DOHH2 (cell line): ENCODE data around the gene SLC37A1.

ENCODE experiments used
- H3F3A ChIP-seq: fragments of 200-600 bp; sonication (generic), shearing (Covaris generic); 2 replicates; pipeline ENCODE4 v1.6.0; 2016; ENCODE audit warnings: antibody characterized with exemption, mild to moderate bottlenecking; ENCODE audit not compliant: control insufficient read depth, insufficient read depth
- H3K27ac ChIP-seq: fragments of 200-600 bp; sonication (generic); 2 replicates; pipeline ENCODE4 v1.5.1; 2014; ENCODE audit warnings: low read depth, mild to moderate bottlenecking, low read length, moderate library complexity
- H3K27me3 ChIP-seq: fragments of 200-600 bp; sonication (generic); 2 replicates; pipeline ENCODE4 v1.6.1; 2014; ENCODE audit warnings: mild to moderate bottlenecking, low read length, mixed read lengths; ENCODE audit not compliant: control insufficient read depth
- H3K36me3 ChIP-seq: fragments of 200-600 bp; sonication (generic); 2 replicates; pipeline ENCODE4 v1.6.1; 2014; ENCODE audit warnings: mild to moderate bottlenecking, low read length, moderate library complexity, mixed read lengths; ENCODE audit not compliant: control insufficient read depth
- H3K4me1 ChIP-seq: fragments of 200-600 bp; sonication (generic); 2 replicates; pipeline ENCODE4 v1.6.1; 2014; ENCODE audit warnings: mild to moderate bottlenecking, low read length, mixed read lengths; ENCODE audit not compliant: control insufficient read depth
- H3K4me2 ChIP-seq: fragments of 200-600 bp; sonication (generic); 2 replicates; pipeline ENCODE4 v1.6.0; 2014; ENCODE audit warnings: mild to moderate bottlenecking, low read length, moderate library complexity
- H3K4me3 ChIP-seq: fragments of 200-600 bp; sonication (generic); 2 replicates; pipeline ENCODE4 v1.5.1; 2014; ENCODE audit warnings: mild to moderate bottlenecking, low read length, mixed read lengths
- H3K79me2 ChIP-seq: fragments of 200-600 bp; sonication (generic); 2 replicates; pipeline ENCODE4 v1.6.1; 2014; ENCODE audit warnings: mild to moderate bottlenecking, low read length, mixed read lengths; ENCODE audit not compliant: control insufficient read depth
- H3K9me2 ChIP-seq: fragments of 200-600 bp; sonication (generic); replicated peaks from 2 replicates; pipeline ENCODE4 v1.6.1; 2014; ENCODE audit warnings: mild to moderate bottlenecking, low read length, mixed read lengths; ENCODE audit not compliant: control insufficient read depth
- H3K9me3 ChIP-seq: fragments of 200-600 bp; sonication (generic); 2 replicates; pipeline ENCODE4 v1.6.1; 2014; ENCODE audit warnings: antibody characterized with exemption, low read length, mixed read lengths; ENCODE audit not compliant: control insufficient read depth, insufficient read depth
- H4K20me1 ChIP-seq: fragments of 200-600 bp; sonication (generic); 2 replicates; pipeline ENCODE4 v1.6.0; 2014; ENCODE audit warnings: low read depth, mild to moderate bottlenecking, antibody characterized with exemption, low read length, moderate library complexity; ENCODE audit not compliant: control insufficient read depth, insufficient read depth
- EZH2phosphoT487 ChIP-seq: fragments of 200-600 bp; sonication (generic); IDR thresholded peaks from 2 replicates; pipeline ENCODE4 v1.6.1; 2017; ENCODE audit warnings: borderline replicate concordance, mild to moderate bottlenecking, antibody characterized with exemption, low read length, moderate library complexity, mixed read lengths
- TF ChIP-seq, protein P1 (sequence below): fragments of 200-600 bp; sonication (generic); IDR thresholded peaks from one replicate; pipeline ENCODE4 v1.5.1; 2014; ENCODE audit warnings: antibody characterized with exemption, mild to moderate bottlenecking, low read depth, low read length; ENCODE audit not compliant: poor library complexity, severe bottlenecking

Gene SLC37A1

DNA sequence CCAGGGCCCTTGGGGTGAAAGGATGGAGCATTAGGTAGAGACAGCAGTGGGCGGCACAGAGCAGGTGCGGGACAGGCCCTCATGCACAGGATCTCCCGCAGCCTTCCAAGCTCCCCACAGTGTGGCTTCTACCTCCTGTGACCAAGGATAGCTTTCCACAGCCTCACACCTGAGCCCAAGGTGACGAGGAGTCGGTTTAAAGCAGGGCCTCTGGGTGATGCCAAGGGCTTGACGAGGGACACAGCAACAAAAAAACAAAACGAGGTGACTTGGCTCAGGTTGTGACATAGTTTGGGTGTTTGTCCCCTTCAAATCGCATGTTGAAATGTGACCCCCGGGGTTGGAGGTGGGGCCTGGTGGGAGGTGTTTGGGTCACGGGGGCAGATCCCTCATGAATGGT, 32.9 kb upstream of the SLC37A1 start:
- peaks cover 9% of the 10 kb centered on the region for H3K27me3 ChIP-seq
- no peaks in the 10 kb centered on the region for H4K20me1 ChIP-seq
- H3K9me3 ChIP-seq, result no peaks in the 10 kb centered on the region
- no peak for TF ChIP-seq EZH2phosphoT487
- TF ChIP-seq, protein P1, sequence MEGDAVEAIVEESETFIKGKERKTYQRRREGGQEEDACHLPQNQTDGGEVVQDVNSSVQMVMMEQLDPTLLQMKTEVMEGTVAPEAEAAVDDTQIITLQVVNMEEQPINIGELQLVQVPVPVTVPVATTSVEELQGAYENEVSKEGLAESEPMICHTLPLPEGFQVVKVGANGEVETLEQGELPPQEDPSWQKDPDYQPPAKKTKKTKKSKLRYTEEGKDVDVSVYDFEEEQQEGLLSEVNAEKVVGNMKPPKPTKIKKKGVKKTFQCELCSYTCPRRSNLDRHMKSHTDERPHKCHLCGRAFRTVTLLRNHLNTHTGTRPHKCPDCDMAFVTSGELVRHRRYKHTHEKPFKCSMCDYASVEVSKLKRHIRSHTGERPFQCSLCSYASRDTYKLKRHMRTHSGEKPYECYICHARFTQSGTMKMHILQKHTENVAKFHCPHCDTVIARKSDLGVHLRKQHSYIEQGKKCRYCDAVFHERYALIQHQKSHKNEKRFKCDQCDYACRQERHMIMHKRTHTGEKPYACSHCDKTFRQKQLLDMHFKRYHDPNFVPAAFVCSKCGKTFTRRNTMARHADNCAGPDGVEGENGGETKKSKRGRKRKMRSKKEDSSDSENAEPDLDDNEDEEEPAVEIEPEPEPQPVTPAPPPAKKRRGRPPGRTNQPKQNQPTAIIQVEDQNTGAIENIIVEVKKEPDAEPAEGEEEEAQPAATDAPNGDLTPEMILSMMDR, result no peak
- H3K36me3 ChIP-seq, result no peaks in the 10 kb centered on the region
- no peak overlapping the region for H3K4me2 ChIP-seq
- H3K4me3 ChIP-seq, result no peak overlapping the region
- no peaks in the 10 kb centered on the region for H3K9me2 ChIP-seq
- no peaks in the 10 kb centered on the region for H3F3A ChIP-seq
- no peaks in the 10 kb centered on the region for H3K4me1 ChIP-seq
- no peaks in the 10 kb centered on the region for H3K79me2 ChIP-seq
- no peak overlapping the region for H3K27ac ChIP-seq

DNA sequence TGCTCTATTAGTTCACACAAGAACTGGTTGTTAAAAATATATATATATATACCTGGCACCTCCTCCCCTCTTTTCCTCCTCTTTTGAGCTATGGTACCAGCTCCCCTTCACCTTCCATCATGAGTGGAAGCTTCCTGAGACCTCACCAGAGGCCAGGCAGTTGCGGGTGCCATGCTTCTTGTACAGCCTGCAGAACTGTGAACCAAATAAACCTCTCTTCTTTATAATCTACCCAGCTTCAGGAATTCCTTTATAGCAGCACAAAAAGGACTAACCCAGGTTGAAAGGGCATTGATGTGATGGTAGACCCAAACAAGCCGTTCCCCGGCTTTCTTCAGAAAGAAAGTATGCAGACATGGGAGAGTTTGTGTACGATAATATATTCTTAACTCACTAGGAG, 32.5 kb upstream of the SLC37A1 start:
- Histone ChIP-seq H3K4me3 (no peak overlapping the region), H3K27ac (no peak overlapping the region), H4K20me1 (no peaks in the 10 kb centered on the region), H3K36me3 (no peaks in the 10 kb centered on the region), H3K9me3 (no peaks in the 10 kb centered on the region), H3K4me1 (no peaks in the 10 kb centered on the region), H3K9me2 (no peaks in the 10 kb centered on the region), H3F3A (no peaks in the 10 kb centered on the region), H3K79me2 (no peaks in the 10 kb centered on the region), H3K4me2 (no peak overlapping the region), H3K27me3 (peaks cover 9% of the 10 kb centered on the region)
- TF ChIP-seq, protein P1, result no peak
- TF ChIP-seq EZH2phosphoT487, result no peak

DNA sequence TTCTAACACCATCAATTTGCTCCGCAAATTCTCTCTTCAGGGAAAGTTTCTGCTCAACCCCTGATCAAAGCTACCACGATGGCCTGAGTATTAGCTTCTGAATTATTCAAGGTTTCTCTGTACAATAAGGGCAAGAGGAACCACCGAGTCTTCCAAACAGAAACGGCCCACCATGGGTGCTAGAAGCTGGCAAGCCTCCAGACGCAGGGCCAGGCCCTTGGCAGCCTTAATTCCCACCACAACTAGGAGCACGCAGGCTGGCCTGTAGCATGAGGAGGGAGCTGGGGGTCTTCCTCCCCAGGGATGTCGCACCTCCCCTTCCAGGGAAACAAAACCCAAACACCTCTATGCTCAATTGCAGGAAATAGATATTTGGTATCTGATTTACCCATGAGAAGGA, 28.7 kb upstream of the SLC37A1 start:
- Histone ChIP-seq H4K20me1 (no peaks in the 10 kb centered on the region), H3K27ac (no peak overlapping the region), H3K4me3 (no peak overlapping the region), H3K4me1 (no peaks in the 10 kb centered on the region), H3K27me3 (no peaks in the 10 kb centered on the region), H3K36me3 (no peaks in the 10 kb centered on the region), H3K9me2 (no peaks in the 10 kb centered on the region), H3K4me2 (no peak overlapping the region), H3K79me2 (no peaks in the 10 kb centered on the region), H3K9me3 (no peaks in the 10 kb centered on the region), H3F3A (no peaks in the 10 kb centered on the region)
- no peak for TF ChIP-seq EZH2phosphoT487
- TF ChIP-seq, protein P1, result no peak

DNA sequence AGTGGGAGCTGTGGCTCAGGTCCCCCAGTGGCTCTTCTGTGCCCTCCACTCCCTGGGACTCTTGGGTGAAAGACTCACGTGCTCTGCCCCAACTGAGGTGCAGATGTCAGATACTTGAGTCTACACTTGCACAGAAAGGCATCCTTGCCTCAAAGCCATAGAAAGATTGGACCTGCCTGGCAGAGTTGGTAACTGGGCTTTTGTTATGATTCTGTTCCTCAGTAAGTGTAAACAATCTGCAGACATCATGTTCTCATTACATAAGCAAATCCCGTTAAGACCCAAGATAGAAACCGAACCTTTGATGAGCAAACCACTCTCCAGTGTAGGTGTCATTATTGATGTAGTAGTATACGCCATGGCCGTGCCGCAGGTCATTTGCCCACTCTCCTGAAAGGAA, 27.6 kb upstream of the SLC37A1 start:
- Histone ChIP-seq H3K79me2 (no peaks in the 10 kb centered on the region), H3K27ac (no peak overlapping the region), H3K4me2 (no peak overlapping the region), H3K36me3 (no peaks in the 10 kb centered on the region), H3K9me3 (no peaks in the 10 kb centered on the region), H3K4me3 (no peak overlapping the region), H3F3A (no peaks in the 10 kb centered on the region), H3K4me1 (peaks cover 6% of the 10 kb centered on the region), H3K27me3 (no peaks in the 10 kb centered on the region), H4K20me1 (no peaks in the 10 kb centered on the region), H3K9me2 (no peaks in the 10 kb centered on the region)
- TF ChIP-seq, protein P1, result no peak
- no peak for TF ChIP-seq EZH2phosphoT487
